Mammary epithelial cell (primary cell): Measurements from ENCODE around the gene IDI2.
"Not testable (repeated sequence)": the region's sequence is repeated elsewhere in the genome, so short reads cannot be mapped to it uniquely, and the experiment has no call there.

Experiments
- CTCF ChIP-seq, 2 donors: IDR thresholded peaks in 1 of 2; conservative IDR thresholded peaks in 1 of 2; 2 replicates each; pipeline ENCODE4 v1.5.1; 2011 to 2012; ENCODE audit warnings: inconsistent platforms in 2 of 2, low read length in 2 of 2, mild to moderate bottlenecking in 2 of 2, control low read depth in 1 of 2, low read depth in 1 of 2; ENCODE audit not compliant: insufficient read depth in 1 of 2; ENCODE audit errors: extremely low read depth in 1 of 2
- EZH2 ChIP-seq: IDR thresholded peaks from 2 replicates; pipeline ENCODE4 v1.6.1; 2012; ENCODE audit warnings: low read length, inconsistent platforms, borderline replicate concordance

GRCh38 chr10:1038769-1039168 lies 13.1 kb upstream of the IDI2 start:
- TF ChIP-seq CTCF (conservative IDR thresholded peaks at IDR 0.05 in 1 of 2, IDR thresholded peaks at IDR 0.05 in 1 of 2; ENCODE audit: extremely low read depth in 1 of 2, insufficient read depth in 1 of 2, low read depth in 1 of 2, low read length in 2 of 2); EZH2: not testable (repeated sequence)
